Pons (tissue), 1 donor: Measurements from ENCODE around the gene CCSER2.
"Not testable (repeated sequence)": the region's sequence is repeated elsewhere in the genome, so short reads cannot be mapped to it uniquely, and the experiment has no call there.

Experiments
- DNase-seq: peaks from one replicate; pipeline ENCODE4 v3.0.0-alpha.2; 2016; ENCODE audit warnings: low spot score

The CCSER2 gene

DNA sequence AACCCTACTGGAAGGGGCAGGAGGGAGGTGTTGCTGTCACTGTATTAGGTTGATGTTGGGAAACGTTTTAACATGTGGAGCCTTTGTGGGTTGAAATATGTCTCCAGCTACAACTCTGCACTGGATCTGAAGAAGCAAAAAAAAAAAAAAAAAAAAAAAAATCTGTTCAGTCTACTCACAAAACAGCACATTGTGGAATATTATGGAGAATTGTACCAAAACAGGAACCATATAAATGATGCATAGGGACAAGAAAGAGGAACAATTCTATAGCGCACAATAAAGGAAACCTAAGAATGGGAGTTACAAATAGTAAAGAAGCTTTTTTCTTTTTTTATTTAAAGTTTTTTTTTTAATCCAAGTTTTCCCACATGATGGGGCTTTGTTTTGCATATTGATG, 63.8 kb downstream of the CCSER2 start:
- DNase-seq, result no peak

DNA sequence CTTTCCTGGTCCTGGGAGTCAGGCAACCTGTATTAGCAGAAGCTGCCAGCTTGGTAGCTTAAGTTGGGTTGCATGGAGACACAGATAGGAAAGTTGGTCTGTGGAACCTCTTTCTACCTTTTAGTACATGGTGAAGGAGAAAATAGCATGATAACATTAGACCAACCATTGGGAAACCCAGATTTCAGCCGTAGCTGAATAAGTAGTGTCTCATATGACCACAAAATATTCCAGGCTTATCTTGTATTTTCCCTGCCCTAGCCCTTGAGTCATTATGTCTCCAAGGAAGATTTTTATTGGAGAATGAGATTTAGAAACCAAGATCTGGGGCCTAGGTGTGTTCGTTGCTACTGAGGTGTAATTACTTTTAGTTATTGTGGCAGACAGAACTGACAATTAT, 67.2 kb downstream of the CCSER2 start:
- DNase-seq, result no peak

DNA sequence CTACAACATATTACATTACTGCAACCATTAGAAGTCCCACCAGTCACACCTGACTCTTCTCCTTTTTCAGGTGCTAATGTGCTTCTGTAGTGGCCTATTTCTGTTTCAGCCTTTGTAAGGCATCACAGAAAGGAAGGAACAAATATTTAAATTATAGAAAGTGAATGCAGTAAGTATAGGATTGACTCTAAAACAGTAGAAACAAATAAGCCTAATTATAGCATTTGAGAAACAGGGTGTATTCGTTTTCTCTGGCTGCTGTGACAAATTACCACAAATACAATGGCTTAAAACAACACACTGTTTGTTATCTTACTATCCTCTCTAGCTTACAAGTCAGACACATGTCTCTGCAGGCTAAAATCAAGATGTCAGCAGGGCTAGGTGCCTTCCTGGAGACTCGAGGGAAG, 69.4 kb downstream of the CCSER2 start:
- DNase-seq, result peak; percentile 28

DNA sequence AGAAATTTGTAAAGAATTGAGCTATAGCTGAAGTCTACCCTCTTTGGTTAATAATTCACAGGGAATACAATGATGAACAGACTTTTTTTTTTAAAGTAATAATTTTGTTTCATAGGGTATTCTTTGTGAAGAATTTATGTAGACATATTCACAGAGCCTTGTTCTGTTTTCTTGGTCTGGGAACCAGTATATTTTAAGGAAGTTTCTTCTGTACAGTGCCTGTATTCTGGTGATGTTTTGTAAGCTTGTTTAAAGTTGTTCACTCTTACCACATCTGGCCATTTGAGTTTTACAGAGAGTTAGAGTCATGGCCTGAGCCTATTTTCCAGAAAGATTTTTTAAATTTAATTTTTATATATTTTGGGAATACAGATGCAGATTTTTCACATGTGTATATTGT, 70.3 kb downstream of the CCSER2 start:
- no peak for DNase-seq

DNA sequence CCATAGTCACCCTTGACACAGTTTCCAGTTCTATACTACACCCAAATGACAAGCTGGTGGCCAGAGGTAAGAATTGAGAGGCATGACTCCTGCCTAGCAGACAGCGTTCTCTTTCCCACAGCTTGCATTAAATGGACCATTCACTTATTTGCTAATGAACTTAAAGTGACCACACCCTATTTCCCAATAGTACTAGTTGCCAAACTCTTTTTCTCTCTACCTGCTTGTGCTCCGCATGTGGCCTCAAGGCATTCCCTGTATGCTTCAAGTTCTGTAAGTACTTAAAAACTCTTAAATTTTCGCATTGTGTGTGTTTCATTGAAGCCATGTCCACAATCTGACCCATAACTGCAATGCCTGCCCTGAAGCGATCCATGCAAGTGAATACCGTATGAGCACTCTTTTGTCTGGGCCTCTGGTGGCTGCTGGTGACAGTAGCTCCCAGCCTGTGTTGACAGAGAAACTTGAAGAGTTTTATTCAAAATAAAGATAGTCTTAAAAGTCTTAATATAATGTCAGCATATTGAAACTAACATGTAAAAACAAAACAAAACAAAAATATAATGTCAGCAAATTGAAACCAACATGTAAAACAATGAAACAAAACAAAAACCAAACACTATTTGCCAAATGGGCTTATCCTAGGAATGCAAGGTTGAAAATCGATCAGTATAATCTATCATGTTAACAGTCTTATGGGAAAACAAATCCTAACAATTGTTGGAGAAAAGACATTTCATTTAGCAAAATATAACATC, 73.6 kb downstream of the CCSER2 start:
- no peak for DNase-seq

DNA sequence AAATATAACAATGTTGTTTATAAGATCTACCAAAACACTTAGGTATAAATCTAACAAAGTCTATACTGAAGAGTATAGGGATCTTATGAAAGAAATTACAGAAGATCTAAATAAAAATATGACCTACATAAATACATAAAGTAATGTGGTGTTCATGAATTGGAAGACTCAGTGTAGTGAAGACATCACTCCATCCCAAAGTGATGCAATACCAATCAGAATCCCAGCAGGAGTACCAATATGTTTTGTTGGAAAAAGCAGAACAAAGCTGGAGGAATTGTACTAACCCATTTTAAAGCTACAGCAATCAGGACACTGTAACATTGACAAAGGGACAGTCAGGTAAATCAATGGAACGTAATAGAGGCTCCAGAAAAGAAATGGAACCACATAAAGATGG, 76.4 kb downstream of the CCSER2 start:
- DNase-seq, result no peak

DNA sequence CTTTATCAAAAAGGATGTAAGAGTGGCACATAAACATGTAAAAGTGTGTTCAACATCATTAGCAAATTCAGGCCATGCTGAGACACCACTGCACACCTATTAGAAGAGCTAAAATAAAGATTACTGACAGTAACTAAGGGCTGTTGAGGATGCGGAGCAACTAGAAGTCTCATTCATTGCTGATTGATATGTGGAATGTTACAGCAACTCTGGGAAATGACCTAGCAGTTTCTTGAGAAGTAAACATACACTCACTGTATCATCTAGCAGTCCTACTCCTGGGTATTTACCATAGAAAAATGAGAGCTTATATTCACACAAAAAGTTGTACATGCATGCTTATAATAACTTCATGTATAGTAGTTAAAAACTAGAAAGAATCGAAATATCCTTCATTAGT, 77.3 kb downstream of the CCSER2 start:
- no peak for DNase-seq

DNA sequence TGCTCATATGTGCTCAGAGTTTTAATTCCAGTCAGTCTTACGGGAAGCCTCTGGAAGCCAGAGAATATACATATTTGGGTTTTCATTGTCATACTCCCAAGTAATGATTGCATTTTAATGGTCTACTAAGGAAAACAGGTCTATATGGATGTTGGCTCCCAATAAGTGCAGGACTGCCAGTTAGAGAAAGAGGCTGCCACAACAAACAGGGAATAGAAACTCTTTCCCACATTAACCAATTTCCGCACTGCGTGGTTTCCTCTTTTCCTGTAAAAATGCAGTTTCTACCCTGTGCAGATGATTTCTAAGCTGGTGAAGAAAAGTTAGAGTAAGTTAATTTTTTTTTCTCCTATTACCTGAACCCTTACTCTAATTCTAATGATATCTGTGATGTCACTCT, 78.2 kb downstream of the CCSER2 start:
- no peak for DNase-seq

DNA sequence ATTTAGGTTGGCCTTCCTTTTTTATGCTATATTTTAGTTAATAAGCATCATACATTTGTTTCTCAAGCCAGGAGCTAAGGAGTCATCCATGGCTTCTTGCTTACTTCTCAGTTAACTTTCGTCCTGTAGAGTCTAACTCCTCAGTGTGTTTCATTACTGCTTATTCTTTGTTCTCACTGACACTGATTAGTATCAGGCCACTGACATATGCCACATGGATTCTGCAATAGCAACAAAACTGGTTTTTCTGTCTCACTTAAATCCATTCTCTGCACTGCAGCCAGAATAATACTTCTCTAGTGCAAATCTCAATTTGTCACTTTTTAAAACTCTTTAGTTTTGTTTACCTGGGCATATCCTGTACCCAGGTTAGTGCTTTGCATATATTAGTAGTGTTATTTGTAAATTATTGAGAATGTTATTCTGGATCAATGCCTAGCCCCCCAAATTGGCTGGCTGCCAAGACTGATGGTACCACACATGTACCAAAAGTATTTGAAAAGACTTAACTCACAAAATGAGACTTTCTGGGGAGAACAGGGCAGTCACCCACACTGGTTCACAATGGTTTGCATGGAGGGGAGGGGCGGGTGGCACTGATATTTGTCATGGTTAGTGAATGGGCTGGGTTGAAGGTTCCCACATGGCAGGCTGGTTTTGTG, 79.1 kb downstream of the CCSER2 start:
- DNase-seq, result no peak

DNA sequence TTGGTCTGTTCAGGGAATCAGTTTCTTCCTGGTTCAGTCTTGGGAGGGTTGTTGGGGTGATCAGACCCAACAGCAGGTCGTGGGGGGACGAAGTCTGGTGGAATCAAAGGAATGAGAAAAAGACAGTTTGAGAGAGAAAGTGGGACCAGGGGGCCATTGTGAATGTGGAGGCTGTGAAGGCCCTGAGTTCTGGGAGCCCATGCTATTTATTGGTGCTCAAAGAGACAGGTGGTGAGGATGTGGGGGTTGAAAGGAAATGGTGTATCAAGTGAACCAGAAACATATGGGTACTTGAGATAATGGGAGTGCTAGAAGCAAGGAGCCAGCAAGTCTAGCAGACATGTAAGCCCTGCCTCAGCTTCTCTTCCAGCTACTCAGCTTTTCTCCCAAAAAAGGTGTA, 84.1 kb downstream of the CCSER2 start:
- DNase-seq, result no peak

DNA sequence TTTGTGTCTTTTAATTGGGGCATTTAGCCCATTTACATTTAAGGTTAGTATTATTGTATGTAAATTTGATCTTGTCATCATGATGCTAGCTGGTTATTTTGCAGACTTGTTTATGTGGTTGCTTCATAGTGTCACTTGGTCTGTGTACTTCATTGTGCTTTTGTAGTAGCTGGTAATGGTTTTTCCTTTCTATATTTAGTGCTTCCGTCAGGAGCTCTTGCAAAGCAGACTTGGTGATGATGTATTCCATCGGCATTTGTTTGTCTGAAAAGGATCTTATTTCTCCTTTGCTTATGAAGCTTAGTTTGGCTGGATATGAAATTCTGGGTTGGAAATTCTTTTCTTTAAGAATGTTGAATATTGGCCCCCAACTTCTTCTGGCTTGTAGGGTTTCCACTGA, 85.7 kb downstream of the CCSER2 start:
- not testable (repeated sequence) for DNase-seq

DNA sequence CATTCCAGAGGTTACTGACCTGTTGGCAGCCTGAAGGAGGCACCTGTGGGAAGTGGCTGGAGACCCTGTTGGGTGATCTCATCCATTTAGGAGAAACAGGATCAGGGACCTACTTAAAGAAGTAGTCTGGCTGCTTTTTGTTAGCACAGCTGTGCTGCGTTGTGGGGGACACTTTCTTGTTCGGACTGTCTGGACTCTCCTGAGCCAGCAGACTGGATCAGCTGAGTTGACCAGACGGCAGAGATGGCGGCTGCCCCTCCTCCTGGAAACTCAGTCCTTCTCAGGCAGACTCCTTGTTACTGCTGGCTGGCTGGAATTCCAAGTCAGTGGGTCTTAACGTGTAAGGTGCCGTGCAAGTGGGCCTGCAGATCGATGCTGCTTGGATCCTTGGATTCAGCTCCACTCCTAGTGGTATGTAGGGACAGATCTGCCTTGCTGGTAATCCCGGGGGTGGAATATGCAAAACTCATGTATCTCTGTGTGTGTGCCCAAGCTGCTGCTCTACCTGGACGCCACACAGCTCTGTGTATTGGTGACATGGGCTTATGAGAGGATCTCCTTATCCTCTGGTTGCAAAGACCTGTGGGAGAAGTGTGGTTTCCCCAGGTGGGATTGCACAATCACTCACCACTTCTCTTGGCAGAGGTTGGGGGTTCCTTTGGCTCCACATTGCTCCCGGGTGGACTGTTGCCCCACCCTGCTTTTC, 87.3 kb downstream of the CCSER2 start:
- DNase-seq, result no peak

DNA sequence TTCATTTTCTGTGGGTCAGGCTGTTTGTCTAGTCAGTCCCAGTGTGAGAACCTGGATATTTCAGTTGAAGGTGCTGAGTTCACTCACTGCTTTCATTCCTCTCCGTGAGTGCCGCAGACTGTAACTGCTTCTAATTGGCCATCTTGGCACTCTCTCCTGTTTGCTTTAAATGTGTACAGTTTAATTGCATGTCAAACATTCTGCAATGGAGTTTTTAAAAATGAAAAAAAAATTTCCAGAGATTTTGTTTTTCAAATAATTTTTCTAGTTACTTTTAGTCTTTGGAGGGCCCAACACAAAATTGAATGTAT, 87.8 kb downstream of the CCSER2 start:
- DNase-seq, result no peak

DNA sequence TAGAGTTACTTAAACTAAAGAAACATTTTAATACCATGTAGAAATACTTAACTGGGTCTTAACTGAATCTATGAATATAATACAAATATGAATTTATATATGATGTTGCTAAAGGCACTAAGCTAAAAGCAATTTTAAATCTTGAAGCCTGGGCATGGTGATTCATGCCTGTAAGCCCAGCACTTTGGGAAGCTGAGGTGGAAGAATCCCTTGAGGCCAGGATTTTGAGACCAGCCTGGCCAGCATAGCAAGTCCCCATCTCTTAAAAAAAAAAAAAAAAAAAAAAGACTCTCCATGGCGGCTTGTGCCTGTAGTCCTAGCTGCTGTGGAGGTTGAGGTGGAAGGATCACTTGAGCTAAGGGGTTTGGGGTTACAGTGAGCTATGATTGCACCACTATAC, 95.3 kb downstream of the CCSER2 start:
- no peak for DNase-seq

DNA sequence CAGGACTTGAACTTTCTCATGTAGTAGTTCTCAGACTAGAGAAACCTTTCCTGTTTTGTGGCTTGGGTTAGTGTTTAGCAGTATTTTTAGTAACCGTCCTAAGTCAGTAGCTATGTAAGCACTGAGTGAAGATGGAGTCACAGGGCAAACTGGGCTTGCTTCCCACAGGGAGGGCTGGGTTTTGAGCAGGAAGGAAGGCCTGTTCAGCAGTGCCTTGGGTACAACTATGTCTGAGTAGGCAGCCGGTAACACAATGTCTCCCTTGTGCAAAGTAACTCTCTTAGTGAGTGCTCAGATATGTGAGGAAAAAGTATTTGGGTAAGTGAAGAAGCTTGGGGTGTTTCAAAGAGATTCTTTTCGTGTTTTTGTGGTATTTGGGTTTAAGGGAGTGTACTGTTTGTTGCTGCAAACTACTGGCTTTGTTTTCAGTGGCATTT, 96.4 kb downstream of the CCSER2 start:
- DNase-seq, result peak; percentile 97

DNA sequence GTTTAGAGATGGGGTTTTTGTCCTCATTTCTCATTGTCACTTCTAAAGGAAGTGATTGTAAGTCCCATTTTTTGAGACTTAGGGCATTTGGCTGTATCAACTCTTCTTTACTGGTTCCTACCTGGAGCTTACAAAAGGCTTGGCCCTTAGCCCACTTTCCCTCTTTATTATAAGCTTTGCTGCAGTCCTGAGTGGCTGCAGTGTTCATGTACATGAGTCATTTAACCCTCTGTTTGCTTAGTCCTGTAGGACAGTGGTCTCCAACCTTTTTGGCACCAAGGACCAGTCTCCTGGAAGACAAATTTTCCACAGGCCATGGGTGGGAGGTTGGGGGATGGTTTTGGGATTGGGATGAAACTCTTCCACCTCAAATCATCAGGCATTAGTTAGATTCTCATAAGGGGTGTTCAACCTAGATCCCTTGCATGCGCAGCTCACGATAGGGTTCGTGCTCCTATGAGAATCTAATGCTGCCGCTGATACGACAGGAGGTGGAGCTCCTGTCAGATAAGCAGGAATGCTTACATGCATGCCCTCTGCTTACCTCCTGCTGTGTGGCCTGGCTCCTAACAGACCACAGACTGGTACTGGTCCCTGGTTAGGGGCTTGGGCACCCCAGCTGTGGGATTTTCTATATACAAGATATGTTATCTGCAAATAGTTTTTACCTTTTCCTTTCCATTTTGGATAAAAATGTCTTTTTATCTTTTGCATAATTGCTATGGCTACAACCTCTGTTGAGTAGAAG, 99.7 kb downstream of the CCSER2 start:
- DNase-seq, result no peak

DNA sequence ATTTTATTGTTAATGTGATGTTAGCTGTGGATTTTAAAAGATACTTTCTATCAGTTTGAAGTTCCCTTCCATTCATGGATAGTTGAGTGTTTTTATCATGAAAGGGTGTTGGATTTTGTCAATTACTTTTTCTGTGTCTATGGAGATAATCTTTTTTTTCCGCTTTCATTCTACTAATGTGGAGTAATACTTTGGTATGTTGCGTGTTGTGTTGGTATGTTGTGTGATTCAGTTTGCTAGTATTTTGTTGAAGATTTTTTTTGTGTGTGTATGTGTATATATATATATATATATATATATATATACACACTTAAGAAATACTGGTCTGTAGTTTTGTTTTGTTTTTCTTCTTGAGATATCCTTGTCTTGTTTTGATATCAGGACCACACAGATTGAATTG, 100.3 kb downstream of the CCSER2 start:
- no peak for DNase-seq

DNA sequence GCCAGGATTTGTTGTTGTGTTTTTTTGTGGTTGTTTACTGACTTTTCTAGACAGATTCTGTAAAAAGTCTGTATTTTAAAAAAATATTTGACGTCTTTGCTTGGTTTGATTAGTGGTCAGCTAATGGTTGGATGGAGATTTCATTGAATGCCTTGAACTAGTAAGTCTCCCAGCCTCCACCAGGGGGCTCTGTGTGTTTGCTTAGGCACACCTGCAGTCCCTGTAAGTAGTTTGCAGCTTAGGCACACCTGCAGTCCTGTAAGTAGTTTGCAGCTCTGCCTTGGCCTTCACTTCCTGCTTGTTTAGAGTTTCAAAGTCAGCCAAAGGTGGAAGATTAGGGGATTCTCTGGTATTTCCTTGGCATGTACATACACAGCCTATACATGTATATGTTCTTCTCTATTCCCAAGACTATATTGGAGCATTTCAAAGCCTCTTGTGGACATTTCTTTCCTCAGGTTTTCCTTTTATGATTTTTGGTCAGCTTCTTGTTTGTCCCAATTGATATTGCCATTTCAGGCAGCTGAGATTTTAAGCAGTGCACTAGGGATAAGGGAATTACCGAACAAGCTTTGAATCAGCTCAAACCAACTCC, 101.6 kb downstream of the CCSER2 start:
- peak; percentile 71 for DNase-seq

DNA sequence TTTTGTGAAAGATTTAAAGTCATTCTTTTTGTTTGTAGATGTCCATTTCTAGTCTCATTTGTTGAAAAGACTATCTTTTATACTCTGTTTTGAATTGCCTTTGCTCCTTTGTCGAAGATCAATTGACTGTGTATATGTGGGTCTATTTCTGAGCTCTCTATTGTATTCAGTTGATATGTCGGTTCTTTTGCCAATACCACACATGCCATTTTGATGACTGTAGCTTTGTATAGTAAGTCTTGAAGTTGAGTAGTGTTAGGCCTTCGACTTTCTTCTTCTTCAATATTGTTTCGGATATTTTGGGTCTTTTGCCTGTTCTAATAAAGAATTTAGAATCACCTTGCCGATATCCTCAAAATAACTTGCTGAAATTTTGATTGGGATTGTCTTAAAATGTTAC, 104.5 kb downstream of the CCSER2 start:
- DNase-seq, result no peak

DNA sequence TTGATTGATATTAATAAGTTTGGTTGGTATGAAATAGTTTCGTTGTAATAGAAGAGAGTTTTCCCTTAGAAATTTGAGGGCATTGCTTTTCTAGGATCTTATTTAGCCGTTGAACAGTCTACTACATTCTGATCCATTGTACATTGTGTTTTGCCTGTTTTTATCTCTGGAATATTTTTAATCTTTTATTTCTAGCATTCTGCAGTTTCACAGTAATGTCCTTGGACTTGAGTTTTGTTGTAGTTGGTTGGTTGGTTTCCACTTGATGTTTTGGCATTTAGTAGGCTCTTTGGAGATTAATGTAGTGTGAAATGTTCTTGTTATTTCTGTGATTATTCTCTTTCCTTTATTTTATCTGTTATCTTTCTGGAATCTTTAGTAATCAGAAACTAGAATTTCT, 112.4 kb downstream of the CCSER2 start:
- DNase-seq, result no peak

DNA sequence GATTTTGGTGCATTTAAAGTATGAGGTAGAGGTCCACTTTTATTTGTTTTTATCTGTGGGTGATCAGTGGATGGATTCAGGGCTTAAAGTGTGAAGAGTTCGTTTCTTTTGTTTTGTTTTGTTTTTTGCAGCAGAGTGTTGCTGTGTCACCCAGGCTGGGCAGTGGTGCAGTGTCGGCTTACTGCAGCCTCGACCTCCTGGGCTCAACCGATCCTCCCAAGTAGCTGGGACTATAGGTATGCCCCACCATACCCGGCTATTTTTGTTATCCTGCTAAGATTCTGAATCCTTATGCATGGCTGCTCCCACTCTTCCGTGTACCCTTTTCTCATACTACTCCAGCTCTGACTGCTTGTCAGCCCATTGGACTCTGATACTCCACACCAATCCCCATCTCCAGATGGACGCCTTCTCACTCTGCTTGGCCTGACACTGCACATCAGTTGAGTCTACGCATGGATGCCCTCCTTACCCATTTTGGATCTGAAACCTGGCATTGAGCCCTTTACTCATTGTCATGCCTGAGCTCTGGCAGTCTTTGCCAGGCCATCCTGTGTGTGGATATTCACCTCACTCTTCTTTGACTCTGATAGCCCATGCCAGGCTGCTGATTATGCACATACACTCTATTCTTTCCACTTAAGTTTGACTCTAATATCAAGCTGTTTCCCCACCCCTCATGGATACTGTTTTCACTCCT, 119.5 kb downstream of the CCSER2 start:
- no peak for DNase-seq

DNA sequence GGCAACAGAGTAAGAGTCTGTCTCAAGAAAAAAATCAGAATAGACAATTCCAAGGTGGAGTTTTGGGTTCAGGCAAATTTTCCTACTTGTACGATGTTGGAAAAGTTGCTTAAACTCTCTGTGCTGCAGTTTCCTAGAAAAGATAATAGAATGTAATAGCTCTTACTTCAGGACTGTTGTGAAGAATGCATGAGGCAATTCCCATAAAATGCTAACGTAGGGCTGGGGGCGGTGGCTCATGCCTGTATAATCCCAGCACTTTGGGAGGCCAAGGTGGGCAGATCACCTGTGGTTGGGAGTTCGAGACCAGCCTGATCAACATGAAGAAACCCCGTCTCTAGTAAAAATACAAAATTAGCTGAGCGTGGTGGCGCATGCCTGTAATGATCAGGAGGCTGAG, 121.0 kb downstream of the CCSER2 start:
- not testable (repeated sequence) for DNase-seq
